Measurements from ENCODE around the gene ARHGAP6.

Gene ARHGAP6

DNA sequence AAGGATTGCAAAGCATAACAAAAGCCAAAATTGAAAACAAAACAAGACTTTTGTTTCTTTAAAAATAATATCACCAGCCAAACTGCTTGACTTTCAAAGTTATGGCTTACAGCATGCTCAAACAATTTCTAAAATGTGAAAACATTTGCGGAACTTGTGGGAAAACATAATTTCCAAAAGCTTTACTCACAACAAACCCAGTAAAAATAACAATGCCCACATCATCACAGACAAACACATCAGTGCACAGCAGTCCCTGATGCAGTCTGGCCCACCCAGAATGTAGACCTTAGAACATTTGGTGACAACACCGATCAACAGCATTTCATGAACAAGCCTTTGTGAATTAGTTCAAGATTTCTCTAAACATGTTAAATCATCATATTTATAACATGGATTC lies 98.9 kb downstream of the ARHGAP6 start:
- ATAC-seq (ENCODE audit: low read depth), result no peak
- Histone ChIP-seq H3K4me1 (ENCODE audit: insufficient read depth, poor library complexity, severe bottlenecking) (no peaks in the 10 kb centered on the region), H3K9me3 (ENCODE audit: severe bottlenecking) (no peaks in the 10 kb centered on the region), H3K27ac (ENCODE audit: poor library complexity, severe bottlenecking) (no peak overlapping the region), H3K27me3 (ENCODE audit: insufficient read depth, poor library complexity, severe bottlenecking) (no peaks in the 10 kb centered on the region), H3K4me3 (ENCODE audit: severe bottlenecking) (no peak overlapping the region), H3K36me3 (ENCODE audit: low read depth) (no peaks in the 10 kb centered on the region)
- TF ChIP-seq, protein P1, sequence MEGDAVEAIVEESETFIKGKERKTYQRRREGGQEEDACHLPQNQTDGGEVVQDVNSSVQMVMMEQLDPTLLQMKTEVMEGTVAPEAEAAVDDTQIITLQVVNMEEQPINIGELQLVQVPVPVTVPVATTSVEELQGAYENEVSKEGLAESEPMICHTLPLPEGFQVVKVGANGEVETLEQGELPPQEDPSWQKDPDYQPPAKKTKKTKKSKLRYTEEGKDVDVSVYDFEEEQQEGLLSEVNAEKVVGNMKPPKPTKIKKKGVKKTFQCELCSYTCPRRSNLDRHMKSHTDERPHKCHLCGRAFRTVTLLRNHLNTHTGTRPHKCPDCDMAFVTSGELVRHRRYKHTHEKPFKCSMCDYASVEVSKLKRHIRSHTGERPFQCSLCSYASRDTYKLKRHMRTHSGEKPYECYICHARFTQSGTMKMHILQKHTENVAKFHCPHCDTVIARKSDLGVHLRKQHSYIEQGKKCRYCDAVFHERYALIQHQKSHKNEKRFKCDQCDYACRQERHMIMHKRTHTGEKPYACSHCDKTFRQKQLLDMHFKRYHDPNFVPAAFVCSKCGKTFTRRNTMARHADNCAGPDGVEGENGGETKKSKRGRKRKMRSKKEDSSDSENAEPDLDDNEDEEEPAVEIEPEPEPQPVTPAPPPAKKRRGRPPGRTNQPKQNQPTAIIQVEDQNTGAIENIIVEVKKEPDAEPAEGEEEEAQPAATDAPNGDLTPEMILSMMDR (IDR thresholded peaks at IDR 0.05; ENCODE audit: poor library complexity, severe bottlenecking), result no peak
- DNase-seq (ENCODE audit: low spot score), result no peak

DNA sequence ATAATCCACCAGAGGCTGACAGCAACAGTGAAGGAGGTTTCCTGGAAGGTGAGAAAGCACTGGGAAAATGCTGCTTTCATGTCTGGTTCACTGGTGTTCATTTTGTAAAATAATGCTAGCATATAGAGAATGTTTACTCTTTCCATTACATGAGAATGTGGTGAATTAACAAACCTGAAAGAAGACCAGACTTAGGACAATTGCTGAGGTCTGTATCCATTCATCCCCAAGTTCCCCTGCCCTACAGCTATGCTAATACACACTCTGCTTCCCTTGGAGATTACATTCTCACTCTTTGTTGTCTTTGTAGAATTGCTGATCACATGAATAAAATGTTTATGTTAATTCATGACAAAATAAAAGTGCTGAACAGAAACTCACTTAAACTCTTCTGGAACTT lies 99.5 kb downstream of the ARHGAP6 start:
- Histone ChIP-seq H3K27ac (ENCODE audit: poor library complexity, severe bottlenecking) (no peak overlapping the region), H3K4me3 (ENCODE audit: severe bottlenecking) (no peak overlapping the region), H3K27me3 (ENCODE audit: insufficient read depth, poor library complexity, severe bottlenecking) (no peaks in the 10 kb centered on the region), H3K9me3 (ENCODE audit: severe bottlenecking) (no peaks in the 10 kb centered on the region), H3K4me1 (ENCODE audit: insufficient read depth, poor library complexity, severe bottlenecking) (no peaks in the 10 kb centered on the region), H3K36me3 (ENCODE audit: low read depth) (no peaks in the 10 kb centered on the region)
- TF ChIP-seq, protein P1 (IDR thresholded peaks at IDR 0.05; ENCODE audit: poor library complexity, severe bottlenecking), result no peak
- DNase-seq (ENCODE audit: low spot score) (no peak), ATAC-seq (ENCODE audit: low read depth) (no peak)

DNA sequence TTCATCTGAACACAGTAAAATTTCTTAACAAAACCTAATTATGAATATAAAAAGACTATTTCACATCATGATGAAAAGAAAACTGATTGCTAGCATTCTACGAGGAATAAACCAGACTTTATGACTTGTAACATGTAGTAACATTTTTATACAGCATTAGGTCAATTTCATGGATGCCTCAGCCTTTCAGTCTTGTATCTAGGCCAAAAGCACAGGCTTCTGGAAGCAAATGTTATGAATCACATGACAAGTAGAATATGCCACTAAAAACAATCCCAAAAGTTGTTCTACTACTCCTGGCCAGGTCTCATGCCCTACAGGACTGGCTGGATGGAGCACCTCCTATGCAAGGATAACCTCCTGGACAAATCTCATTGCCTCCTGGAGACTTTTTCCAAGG lies 101.2 kb downstream of the ARHGAP6 start:
- DNase-seq (ENCODE audit: low spot score) (no peak), ATAC-seq (ENCODE audit: low read depth) (no peak)
- H3K27ac ChIP-seq (ENCODE audit: poor library complexity, severe bottlenecking), result no peak overlapping the region
- H3K9me3 ChIP-seq (ENCODE audit: severe bottlenecking), result no peaks in the 10 kb centered on the region
- no peak overlapping the region for H3K4me3 ChIP-seq (ENCODE audit: severe bottlenecking)
- H3K36me3 ChIP-seq (ENCODE audit: low read depth), result no peaks in the 10 kb centered on the region
- H3K27me3 ChIP-seq (ENCODE audit: insufficient read depth, poor library complexity, severe bottlenecking), result no peaks in the 10 kb centered on the region
- no peaks in the 10 kb centered on the region for H3K4me1 ChIP-seq (ENCODE audit: insufficient read depth, poor library complexity, severe bottlenecking)
- TF ChIP-seq, protein P1 (IDR thresholded peaks at IDR 0.05; ENCODE audit: poor library complexity, severe bottlenecking), result no peak

DNA sequence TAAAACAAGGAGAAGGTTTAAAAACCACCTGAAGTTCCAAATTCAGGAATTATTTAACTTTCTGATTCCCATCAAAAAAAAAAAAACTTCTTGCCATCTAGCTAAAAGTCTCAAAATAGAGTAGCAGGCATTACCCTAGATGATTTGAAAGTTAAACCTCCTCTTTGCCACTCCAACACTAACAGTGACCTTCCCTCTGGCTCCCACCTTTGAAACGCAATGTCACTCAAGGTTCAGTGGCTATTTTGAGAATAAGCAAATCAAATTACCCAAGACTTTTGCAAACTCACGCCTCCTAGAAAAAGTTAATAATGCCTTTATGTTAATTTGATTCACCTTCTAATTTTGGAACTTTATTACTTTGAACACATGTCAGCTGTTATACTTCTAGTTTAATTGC lies 103.2 kb downstream of the ARHGAP6 start:
- TF ChIP-seq, protein P1 (IDR thresholded peaks at IDR 0.05; ENCODE audit: poor library complexity, severe bottlenecking), result no peak
- no peak for ATAC-seq (ENCODE audit: low read depth)
- no peak for DNase-seq (ENCODE audit: low spot score)
- H3K9me3 ChIP-seq (ENCODE audit: severe bottlenecking), result no peaks in the 10 kb centered on the region
- H3K4me1 ChIP-seq (ENCODE audit: insufficient read depth, poor library complexity, severe bottlenecking), result no peaks in the 10 kb centered on the region
- H3K36me3 ChIP-seq (ENCODE audit: low read depth), result no peaks in the 10 kb centered on the region
- H3K27me3 ChIP-seq (ENCODE audit: insufficient read depth, poor library complexity, severe bottlenecking), result no peaks in the 10 kb centered on the region
- H3K4me3 ChIP-seq (ENCODE audit: severe bottlenecking), result no peak overlapping the region
- no peak overlapping the region for H3K27ac ChIP-seq (ENCODE audit: poor library complexity, severe bottlenecking)

DNA sequence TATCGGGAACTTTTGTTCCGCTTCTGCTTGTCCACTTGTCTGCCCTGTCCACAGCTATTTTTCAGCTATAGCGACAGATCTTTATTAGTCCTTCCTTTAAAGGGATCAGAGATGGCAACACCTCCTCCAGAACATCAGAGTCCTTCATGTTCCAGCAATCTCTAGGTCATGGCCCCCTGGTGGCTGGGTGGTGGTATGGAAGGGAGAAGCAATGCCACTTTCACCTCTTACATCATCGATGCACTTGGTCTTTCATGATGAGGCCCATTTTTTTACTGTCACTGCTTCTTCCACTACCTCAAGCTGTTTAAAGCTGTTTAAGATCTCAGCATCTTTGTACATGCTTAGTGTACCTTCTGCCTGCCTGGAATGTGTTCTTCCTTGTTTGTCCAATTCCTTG lies 106.7 kb downstream of the ARHGAP6 start:
- Histone ChIP-seq H3K36me3 (ENCODE audit: low read depth) (no peaks in the 10 kb centered on the region), H3K4me1 (ENCODE audit: insufficient read depth, poor library complexity, severe bottlenecking) (no peaks in the 10 kb centered on the region), H3K27me3 (ENCODE audit: insufficient read depth, poor library complexity, severe bottlenecking) (no peaks in the 10 kb centered on the region), H3K9me3 (ENCODE audit: severe bottlenecking) (no peaks in the 10 kb centered on the region), H3K4me3 (ENCODE audit: severe bottlenecking) (no peak overlapping the region), H3K27ac (ENCODE audit: poor library complexity, severe bottlenecking) (no peak overlapping the region)
- ATAC-seq (ENCODE audit: low read depth) (no peak), DNase-seq (ENCODE audit: low spot score) (no peak)
- TF ChIP-seq, protein P1 (IDR thresholded peaks at IDR 0.05; ENCODE audit: poor library complexity, severe bottlenecking), result no peak
